Cardiac fibroblast (primary cell): Measurements from ENCODE around the gene SND1.

ENCODE experiments used
- DNase-seq, 2 donors: peaks; one replicate each; pipeline versions ENCODE4 v3.0.0 to v3.0.0-alpha.2; 2010; ENCODE audit warnings: low read depth in 2 of 2
- H3K4me3 ChIP-seq, 2 donors: replicated peaks in 1 of 2; 1 replicate in 1 of 2; 2 replicates in 1 of 2; pipeline ENCODE4 v1.5.1; 2011; ENCODE audit warnings: low read depth in 2 of 2, low read length in 2 of 2, mild to moderate bottlenecking in 2 of 2, moderate library complexity in 1 of 2
- CTCF ChIP-seq: IDR thresholded peaks from one replicate; pipeline ENCODE4 v1.5.1; 2011; ENCODE audit warnings: low read depth, mild to moderate bottlenecking, low read length, inconsistent platforms

Gene SND1

GRCh38 chr7:127948930-127949329 lies 296.9 kb downstream of the SND1 start:
- no peak for DNase-seq
- H3K4me3 ChIP-seq = no peak overlapping the region
- no peak for TF ChIP-seq CTCF

GRCh38 chr7:127949769-127950222 lies 297.8 kb downstream of the SND1 start:
- TF ChIP-seq CTCF = no peak
- no peak for DNase-seq
- H3K4me3 ChIP-seq = no peak overlapping the region

DNA sequence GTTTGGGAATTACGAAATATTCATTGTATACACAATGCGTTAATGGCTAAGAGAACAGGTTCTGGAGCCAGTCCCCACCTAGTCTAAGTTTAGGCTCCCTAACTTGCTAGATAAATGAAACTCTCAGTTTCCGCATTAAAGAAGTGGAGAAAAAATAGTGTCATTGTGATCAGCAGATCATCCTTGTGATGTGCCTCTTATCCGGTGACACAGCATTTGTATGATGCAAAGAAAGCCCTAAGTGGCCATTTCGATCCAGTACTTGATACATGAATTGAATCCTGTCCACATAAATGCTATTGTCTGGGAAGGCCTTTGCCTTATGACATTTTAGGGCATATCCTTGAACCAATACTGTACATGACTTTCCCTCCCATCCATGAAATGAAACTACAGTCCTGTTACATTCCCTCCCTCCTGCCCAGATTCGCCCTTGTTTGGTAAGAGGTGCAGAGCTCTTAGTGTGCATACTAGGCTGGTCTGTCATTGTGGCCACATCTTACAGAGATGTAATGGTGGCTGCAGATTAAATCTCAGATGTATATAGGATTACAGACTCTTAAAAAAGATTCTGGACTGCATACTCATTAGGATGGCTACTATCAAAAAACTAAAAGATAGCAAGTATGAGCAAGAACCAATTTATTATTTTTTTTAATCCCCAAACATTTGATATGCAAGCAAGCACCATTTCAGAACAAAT lies 298.4 kb downstream of the SND1 start:
- H3K4me3 ChIP-seq = no peak overlapping the region
- TF ChIP-seq CTCF = no peak
- DNase-seq = no peak

GRCh38 chr7:127953423-127954356 lies 301.7 kb downstream of the SND1 start:
- no peak for DNase-seq
- no peak for TF ChIP-seq CTCF
- H3K4me3 ChIP-seq = no peak overlapping the region

DNA sequence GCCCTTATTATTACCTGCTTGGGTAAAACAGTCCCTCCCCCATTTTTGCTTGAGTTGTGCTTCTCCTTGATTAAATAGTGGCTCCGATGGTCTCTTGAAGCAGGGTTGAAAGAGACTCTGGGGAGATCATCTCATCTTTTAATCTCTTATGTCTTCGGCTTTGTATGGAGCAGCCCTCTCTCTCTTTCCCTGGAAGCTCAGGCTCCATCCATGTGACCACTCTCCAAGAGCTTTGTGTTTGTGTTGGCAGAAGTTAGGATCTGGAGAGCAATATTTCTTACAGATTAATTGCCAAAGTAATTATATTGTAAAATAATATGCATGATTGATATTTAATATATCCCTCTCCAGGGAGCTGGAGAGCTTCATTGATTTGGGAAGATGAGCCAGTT lies 302.4 kb downstream of the SND1 start:
- no peak for TF ChIP-seq CTCF
- no peak for DNase-seq

GRCh38 chr7:127955051-127955531 lies 303.1 kb downstream of the SND1 start:
- H3K4me3 ChIP-seq = no peak overlapping the region
- TF ChIP-seq CTCF = no peak
- DNase-seq = no peak

More for the DNA sequence above, 302.4 kb downstream of the SND1 start:
- H3K4me3 ChIP-seq = no peak overlapping the region
